GM12891 (cell line): ENCODE data around the gene VMAC.

Source experiments
- DNase-seq: peaks from one replicate; pipeline ENCODE4 v3.0.0; 2011; ENCODE audit warnings: low spot score; ENCODE audit not compliant: insufficient read length
- FAIRE-seq: peaks from 2 replicates; lab custom pipeline; 2011; peaks lifted over from hg19 to GRCh38; lab: Jason Lieb, UNC
- PAX5 ChIP-seq: IDR thresholded peaks from 2 replicates; pipeline ENCODE4 v1.6.1; 2011; ENCODE audit warnings: low read length, moderate library complexity, mild to moderate bottlenecking; ENCODE audit not compliant: insufficient read depth, severe bottlenecking
- POLR2A ChIP-seq: IDR thresholded peaks from 2 replicates; pipeline ENCODE4 v1.6.1; 2011; ENCODE audit warnings: low read depth, low read length, control low read depth
- POLR2AphosphoS5 ChIP-seq: IDR thresholded peaks from 2 replicates; pipeline ENCODE4 v1.6.1; 2011; ENCODE audit warnings: low read depth, low read length, control low read depth
- POU2F2 ChIP-seq: IDR thresholded peaks from 2 replicates; pipeline ENCODE4 v1.6.1; 2011; ENCODE audit warnings: low read depth, mild to moderate bottlenecking, control low read depth, low read length, moderate library complexity
- SPI1 ChIP-seq: IDR thresholded peaks from 2 replicates; pipeline ENCODE4 v1.6.1; 2011; ENCODE audit warnings: low read depth, low read length, control low read depth
- TAF1 ChIP-seq: IDR thresholded peaks from 2 replicates; pipeline ENCODE4 v1.6.1; 2011; ENCODE audit warnings: low read depth, low read length, control low read depth

Gene VMAC

DNA sequence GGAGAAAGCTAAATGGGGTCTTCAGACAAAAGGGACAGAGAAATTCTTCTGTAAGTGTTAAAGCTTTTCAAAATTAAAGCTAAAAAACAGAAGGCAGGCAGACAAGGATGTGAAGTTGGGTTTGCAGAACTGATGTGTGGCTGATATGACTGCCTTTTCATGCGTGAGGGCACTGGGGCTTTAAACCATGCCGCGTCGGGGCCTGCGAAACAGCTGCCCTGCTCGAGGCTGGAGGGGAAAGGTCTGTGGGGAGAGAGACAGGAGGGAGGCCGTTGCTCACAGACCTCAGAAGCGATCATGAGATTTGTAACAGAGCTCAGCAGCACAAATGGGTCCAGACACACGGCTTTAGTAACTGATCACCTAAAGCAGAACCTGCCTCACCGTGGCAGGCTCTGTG is 32.9 kb downstream of the VMAC start:
- no peak for DNase-seq
- no peak for TF ChIP-seq POLR2AphosphoS5
- no peak for TF ChIP-seq POLR2A
- TF ChIP-seq PAX5 = no peak
- no peak for TF ChIP-seq SPI1
- FAIRE-seq = no peak

GRCh38 chr19:5940260-5941208 is 35.9 kb downstream of the VMAC start:
- FAIRE-seq = no peak
- TF ChIP-seq TAF1 = no peak
- TF ChIP-seq PAX5 = no peak
- TF ChIP-seq POLR2A = no peak
- TF ChIP-seq SPI1 = no peak
- TF ChIP-seq POU2F2 = no peak
- TF ChIP-seq POLR2AphosphoS5 = no peak
- DNase-seq = no peak

- no peak for FAIRE-seq
- TF ChIP-seq PAX5 (no peak), SPI1 (no peak), POLR2AphosphoS5 (no peak), TAF1 (no peak), POLR2A (no peak), POU2F2 (no peak)
- DNase-seq = no peak
These were observed 37.0 kb downstream of the VMAC start for GRCh38 chr19:5941673-5942072.

DNA sequence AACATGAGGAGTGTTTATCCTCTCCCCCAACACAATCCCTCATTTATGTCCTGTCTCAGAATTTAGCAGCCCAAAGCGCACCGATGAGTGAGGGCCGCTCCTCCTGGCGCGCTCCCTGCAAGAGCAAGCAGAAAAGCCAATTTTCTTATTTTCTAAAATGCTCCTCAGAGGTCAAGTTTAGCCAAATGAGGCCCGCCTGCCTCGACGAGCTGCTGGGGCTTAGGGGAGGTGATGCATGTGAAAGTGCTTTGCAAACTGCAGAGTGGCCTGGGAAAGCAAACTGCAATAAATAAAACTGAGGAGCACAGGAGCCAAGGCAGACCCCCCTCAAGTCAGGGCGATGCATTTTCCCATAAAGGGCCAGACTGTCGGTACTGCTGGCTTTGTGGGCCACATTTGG is 38.4 kb downstream of the VMAC start:
- FAIRE-seq (no peak), DNase-seq (no peak)
- TF ChIP-seq POLR2A (no peak), SPI1 (no peak), POU2F2 (no peak), PAX5 (no peak), TAF1 (no peak), POLR2AphosphoS5 (no peak)

DNA sequence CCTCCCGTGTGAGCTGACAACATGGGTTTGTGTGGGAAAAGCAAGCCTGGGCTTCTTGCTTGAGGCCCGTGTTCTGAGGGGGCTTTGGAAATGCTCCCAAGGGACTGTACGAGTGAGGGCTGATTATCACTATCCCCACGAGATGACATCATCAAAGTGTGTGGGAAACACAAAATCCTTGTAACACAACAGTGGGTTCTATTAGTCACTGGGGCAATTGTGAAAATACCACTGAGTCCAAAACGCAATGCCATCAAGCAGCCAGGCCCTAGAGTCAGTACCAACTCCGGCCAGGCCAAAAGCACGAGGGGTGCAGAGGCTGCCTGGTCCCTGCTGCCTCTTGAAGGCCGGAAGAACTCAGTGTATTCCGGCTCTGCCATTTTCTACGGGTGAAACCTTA is 39.0 kb downstream of the VMAC start:
- FAIRE-seq (no peak), DNase-seq (no peak)
- TF ChIP-seq POU2F2 = no peak
- TF ChIP-seq PAX5 = no peak
- no peak for TF ChIP-seq POLR2AphosphoS5
- TF ChIP-seq TAF1 = no peak
- no peak for TF ChIP-seq POLR2A
- TF ChIP-seq SPI1 = no peak

DNA sequence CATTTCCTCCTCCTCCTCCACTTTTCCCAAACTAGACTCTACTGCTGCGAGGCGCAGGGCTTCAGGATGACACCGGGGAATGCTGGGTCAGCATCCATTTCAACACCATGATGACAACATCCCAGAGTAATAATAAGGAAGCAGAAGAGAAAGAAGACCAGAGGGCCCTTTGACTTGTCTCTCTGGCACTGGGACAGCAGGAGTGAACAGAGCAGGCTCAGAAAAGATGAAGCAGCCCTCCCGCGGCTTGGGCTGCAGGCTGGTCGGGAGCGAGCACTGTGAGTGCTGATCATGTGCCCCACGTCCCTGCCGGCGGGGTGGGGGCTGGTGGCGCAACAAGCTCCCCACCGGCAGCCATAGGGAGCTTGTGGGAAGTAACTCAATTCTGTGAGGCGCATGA is 42.8 kb downstream of the VMAC start:
- no peak for TF ChIP-seq TAF1
- TF ChIP-seq POLR2AphosphoS5 = no peak
- TF ChIP-seq PAX5 = no peak
- no peak for TF ChIP-seq POU2F2
- TF ChIP-seq POLR2A = no peak
- TF ChIP-seq SPI1 = no peak
- FAIRE-seq (no peak), DNase-seq (no peak)

GRCh38 chr19:5948752-5949564 is 44.3 kb downstream of the VMAC start:
- DNase-seq (no peak), FAIRE-seq (no peak)
- TF ChIP-seq POLR2AphosphoS5 = no peak
- TF ChIP-seq TAF1 = no peak
- TF ChIP-seq SPI1 = no peak
- TF ChIP-seq POU2F2 = no peak
- TF ChIP-seq POLR2A = no peak
- no peak for TF ChIP-seq PAX5

DNA sequence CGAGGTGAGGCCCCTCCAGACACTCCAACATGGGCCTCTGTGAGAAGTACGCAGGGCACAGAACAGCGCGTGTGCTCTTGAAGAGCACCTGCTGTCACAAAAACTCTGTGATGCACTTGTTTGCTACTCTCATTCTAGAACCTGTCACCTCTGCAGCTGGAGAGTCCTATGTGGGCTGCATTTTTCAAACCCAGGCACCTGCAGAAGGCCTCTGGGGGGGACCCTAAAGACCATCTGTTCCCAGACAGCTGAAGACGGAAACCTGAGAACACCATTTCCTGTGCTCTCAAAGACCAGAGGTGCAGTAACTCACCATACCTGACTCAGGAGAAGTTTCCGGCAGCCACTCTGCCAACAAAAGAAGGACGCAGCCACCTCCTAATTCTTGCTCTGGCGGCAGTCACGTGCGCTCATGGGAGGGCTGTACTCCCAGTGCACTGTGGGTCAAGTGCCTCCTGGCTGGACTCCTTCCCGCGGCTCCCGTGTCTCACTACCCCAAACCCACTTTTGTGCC is 45.2 kb downstream of the VMAC start:
- FAIRE-seq = peak; percentile 5
- no peak for TF ChIP-seq PAX5
- no peak for DNase-seq

DNA sequence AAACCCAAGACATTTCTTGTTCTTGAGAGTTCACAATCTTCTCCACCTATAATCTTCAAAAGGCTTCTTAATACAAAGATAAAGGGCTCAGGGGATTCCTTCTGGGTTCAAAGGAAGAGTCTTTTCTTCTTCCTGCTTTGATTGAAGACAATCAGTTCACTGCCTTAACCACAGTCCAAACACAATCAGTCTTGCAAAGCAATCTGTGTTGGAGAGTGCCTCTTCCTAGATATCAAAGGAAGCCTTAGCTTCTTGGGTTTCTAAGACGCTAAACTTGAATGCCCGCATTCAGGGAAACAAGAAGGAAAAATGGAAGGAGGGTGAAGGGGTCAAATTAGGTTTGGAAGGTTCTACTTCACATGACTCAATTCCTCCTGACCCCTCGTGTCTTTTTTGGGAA is 46.1 kb downstream of the VMAC start:
- TF ChIP-seq PAX5 (no peak), TAF1 (0 out of 2 replicates have a peak, but pooled peaks have one; percentile 15)
- DNase-seq = no peak
- FAIRE-seq = peak; percentile 69
